Cardiac fibroblast (primary cell): ENCODE results near the gene PSEN1.

Experiments
- DNase-seq, 2 donors: peaks; one replicate each; pipeline versions ENCODE4 v3.0.0 to v3.0.0-alpha.2; 2010; ENCODE audit warnings: low read depth in 2 of 2
- H3K4me3 ChIP-seq, 2 donors: replicated peaks in 1 of 2; 1 replicate in 1 of 2; 2 replicates in 1 of 2; pipeline ENCODE4 v1.5.1; 2011; ENCODE audit warnings: low read depth in 2 of 2, low read length in 2 of 2, mild to moderate bottlenecking in 2 of 2, moderate library complexity in 1 of 2
- TF ChIP-seq, protein P1 (sequence below): IDR thresholded peaks from one replicate; pipeline ENCODE4 v1.5.1; 2011; ENCODE audit warnings: low read depth, mild to moderate bottlenecking, low read length, inconsistent platforms

PSEN1 gene

DNA sequence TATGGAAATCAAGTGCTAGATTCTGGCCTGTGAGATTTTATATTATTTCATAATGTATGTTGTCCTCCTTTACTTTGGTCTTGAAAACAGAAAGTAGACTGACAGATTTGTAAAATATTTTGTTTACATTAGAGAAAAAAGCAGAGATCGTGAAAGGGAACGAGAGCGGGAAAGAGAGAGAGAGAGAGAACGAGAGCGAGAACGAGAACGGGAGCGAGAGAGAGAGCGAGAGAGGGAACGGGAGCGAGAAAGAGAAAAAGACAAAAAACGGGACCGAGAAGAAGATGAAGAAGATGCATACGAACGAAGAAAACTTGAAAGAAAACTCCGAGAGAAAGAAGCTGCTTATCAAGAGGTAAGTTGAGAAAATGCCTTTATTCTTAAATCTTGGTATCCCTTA is 30.6 kb upstream of the PSEN1 start:
- no peak for DNase-seq
- TF ChIP-seq, protein P1, sequence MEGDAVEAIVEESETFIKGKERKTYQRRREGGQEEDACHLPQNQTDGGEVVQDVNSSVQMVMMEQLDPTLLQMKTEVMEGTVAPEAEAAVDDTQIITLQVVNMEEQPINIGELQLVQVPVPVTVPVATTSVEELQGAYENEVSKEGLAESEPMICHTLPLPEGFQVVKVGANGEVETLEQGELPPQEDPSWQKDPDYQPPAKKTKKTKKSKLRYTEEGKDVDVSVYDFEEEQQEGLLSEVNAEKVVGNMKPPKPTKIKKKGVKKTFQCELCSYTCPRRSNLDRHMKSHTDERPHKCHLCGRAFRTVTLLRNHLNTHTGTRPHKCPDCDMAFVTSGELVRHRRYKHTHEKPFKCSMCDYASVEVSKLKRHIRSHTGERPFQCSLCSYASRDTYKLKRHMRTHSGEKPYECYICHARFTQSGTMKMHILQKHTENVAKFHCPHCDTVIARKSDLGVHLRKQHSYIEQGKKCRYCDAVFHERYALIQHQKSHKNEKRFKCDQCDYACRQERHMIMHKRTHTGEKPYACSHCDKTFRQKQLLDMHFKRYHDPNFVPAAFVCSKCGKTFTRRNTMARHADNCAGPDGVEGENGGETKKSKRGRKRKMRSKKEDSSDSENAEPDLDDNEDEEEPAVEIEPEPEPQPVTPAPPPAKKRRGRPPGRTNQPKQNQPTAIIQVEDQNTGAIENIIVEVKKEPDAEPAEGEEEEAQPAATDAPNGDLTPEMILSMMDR, result no peak
- no peak overlapping the region for H3K4me3 ChIP-seq

DNA sequence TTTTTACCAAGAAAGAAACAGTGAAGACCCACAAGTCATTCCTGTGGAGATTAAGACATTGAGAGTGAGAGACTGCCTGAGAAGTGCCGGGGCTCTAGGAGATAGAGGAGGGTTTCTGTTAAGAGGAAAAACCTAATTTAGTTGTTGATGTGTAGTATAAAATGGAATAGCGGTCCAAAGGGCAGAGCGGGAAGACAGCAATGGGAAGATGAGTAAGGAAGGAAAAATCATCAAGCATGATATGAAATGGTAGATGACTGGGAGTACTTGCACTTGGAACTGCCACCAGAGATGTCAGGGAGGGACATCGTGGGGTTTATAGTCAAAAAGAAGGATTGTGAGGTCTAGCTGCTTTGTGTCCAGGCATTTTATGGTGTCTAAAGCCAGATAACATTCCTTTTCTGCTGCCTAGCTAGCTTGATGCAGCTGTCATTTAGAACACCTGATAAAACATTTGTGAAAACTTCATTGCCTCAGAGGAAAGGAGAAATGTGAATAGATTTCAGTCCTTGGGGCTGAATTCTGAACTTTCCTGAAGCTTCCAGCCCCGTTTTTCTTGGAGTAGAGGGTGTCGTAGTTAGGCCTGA is 20.1 kb upstream of the PSEN1 start:
- no peak overlapping the region for H3K4me3 ChIP-seq
- DNase-seq, result no peak
- TF ChIP-seq, protein P1, result no peak

DNA sequence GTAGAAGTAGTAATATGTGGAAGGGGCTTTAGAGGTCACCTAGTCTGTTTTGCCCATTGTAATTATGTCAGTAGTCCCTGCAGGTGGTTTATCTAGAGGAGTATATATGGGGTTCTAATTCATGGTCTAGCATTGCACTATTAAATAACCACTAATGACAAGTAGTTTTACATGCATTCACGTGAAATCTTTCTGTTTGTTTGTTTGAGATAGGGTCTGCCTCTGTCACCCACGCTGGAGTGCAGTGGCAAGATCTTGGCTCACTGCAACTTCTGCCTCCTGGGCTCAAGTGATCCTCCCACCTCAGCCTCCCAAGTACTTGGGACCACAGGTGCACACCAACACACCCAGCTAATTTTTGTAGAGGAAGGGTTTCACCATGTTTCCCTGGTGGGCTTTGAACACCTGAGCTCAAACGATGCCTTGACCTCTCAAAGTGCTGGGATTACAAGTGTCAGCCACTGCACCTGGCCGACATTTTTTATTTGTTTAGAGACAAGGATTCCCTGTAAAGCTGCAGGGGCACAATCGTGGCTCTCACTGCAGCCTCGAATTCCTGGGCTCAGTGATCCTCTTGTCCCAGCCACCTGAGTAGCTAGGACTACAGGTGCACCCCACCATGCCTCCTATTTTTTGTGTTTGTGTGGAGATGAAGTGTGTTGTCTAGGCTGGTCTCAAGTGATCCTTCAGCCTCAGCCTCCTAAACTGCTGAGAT is 12.0 kb upstream of the PSEN1 start:
- no peak overlapping the region for H3K4me3 ChIP-seq
- TF ChIP-seq, protein P1, result no peak
- no peak for DNase-seq

DNA sequence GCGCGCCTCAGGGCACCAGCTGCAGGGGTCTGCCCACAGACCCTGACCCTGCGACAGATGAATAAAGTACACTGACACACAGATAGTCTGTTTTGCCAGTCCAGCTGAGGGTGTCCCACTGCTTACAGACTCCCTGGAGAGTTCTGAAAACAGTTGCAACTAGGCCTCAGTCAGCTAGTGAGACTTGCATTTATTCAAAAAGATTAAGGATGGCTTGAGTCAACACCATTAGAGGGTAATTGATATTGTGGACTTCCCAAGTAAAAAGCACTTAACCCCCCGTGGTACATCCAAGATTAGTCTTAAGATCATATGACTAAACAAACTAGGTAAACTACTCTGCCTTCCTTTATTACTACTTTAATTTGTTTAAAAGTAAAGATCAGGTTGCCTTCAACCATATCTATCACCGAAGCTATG is 11.1 kb upstream of the PSEN1 start:
- TF ChIP-seq, protein P1, result no peak
- DNase-seq, result no peak

DNA sequence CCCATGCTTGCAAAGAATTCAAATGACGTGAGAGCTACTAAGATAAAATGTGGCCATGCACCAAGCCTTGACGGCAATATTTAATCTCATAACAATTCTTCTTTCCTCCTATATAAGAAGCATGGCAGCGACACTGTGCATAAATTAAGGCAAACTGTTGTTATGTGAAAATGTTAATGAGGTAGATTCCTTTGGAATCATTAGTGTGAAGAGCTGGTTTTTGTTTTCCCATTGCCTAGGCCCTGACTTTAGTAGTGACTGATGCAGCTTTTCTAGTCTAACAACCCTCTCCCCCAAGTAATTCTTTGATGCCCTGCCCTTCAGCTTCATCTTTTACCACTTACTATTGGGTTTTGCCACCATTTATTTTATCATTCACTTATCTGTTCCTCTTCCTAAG is 10.6 kb upstream of the PSEN1 start:
- H3K4me3 ChIP-seq, result no peak overlapping the region
- DNase-seq, result no peak
- TF ChIP-seq, protein P1, result no peak

More for the DNA sequence above, 11.1 kb upstream of the PSEN1 start:
- H3K4me3 ChIP-seq, result no peak overlapping the region

DNA sequence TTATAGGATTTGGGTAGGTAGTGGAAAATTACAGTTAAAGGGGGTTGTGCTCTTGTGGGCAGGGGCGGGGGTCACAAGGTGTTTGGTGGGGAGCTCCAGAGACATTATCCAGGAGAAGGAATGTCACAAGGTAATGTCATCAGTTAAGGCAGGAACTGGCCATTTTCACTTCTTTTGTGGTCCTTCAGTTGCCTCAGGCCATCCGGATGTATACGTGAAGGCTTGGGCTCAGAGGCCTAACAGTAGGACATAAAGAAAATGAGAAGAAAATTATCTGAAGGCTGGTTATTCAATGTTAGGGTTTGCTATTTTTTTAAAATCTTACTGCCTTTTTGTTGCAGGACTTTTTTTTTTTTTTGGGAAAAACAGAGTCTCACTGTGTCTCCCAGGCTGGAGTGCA is 2.5 kb upstream of the PSEN1 start:
- TF ChIP-seq, protein P1, result no peak
- no peak for DNase-seq
- no peak overlapping the region for H3K4me3 ChIP-seq
